Sciatic nerve (tissue), 2 donors: ENCODE measurements around the gene TTC27. TPM values are rescaled to one million over a fixed set of nuclear protein-coding genes. Genes with fewer than 3 reads are reported as not detected.
A peak's percentile ranks its signal among the peaks of the same experiment; 100 is the strongest.
"Not testable (repeated sequence)": the region's sequence is repeated elsewhere in the genome, so short reads cannot be mapped to it uniquely, and the experiment has no call there.

ENCODE experiments used
- ATAC-seq: fragments of 200-7000 bp; cut with Tn5 transposase; one replicate; pipeline ENCODE4 v1.9.1; 2020; ENCODE audit warnings: mild to moderate bottlenecking, moderate library complexity
- DNase-seq: peaks from one replicate; pipeline ENCODE4 v3.0.0-alpha.2; 2020; ENCODE audit warnings: low spot score
- intact Hi-C: fragments of 100-400 bp; cut with DNase I; formaldehyde crosslinking; loops from one replicate; pipeline ENCODE4 v1.14.2; 2022
- total RNA-seq: library from RNA; stranded (reverse); fragmentation: NEBNext Ultra II Directional; extraction: Animal tissue kit (Norgen Biotek cat#: 25700); gene quantifications from one replicate; pipeline ENCODE4 v1.2.1, GENCODE V29; 2021
- donor health status: DM: no; HTN: no; CAD: no.
- donor health status: DM: no; HTN: no; CAD: no.

TTC27 gene
- total RNA-seq, 1 donor from 2014 or later, result 19.0 TPM

- DNase-seq, result no peak
- intact Hi-C loops, result no loop called here
- ATAC-seq, result no peak
Measured at GRCh38 chr2:32715391-32715841, 87.6 kb downstream of the TTC27 start.

- intact Hi-C loops, result no loop called here
- ATAC-seq (no peak), DNase-seq (no peak)
Measured at GRCh38 chr2:32715981-32716380, 88.1 kb downstream of the TTC27 start.

GRCh38 chr2:32716598-32716997 is 88.7 kb downstream of the TTC27 start:
- no peak for ATAC-seq
- intact Hi-C loops, result no loop called here
- no peak for DNase-seq

- DNase-seq (no peak), ATAC-seq (no peak)
- intact Hi-C loops, result no loop called here
Measured at GRCh38 chr2:32718752-32719151, 90.9 kb downstream of the TTC27 start.

GRCh38 chr2:32719430-32719829 is 91.6 kb downstream of the TTC27 start:
- DNase-seq (no peak), ATAC-seq (no peak)
- intact Hi-C loops, result no loop called here

- DNase-seq, result no peak
- intact Hi-C loops, result no loop called here
- peak; percentile 83 for ATAC-seq
Measured at GRCh38 chr2:32719933-32720716, 92.3 kb downstream of the TTC27 start.

- no peak for ATAC-seq
- no peak for DNase-seq
- intact Hi-C loops, result no loop called here
Measured at GRCh38 chr2:32720771-32721170, 92.9 kb downstream of the TTC27 start.

- DNase-seq, result no peak
- intact Hi-C loops, result no loop called here
- ATAC-seq, result no peak
Measured at GRCh38 chr2:32721376-32721775, 93.5 kb downstream of the TTC27 start.

GRCh38 chr2:32723467-32724079 is 95.7 kb downstream of the TTC27 start:
- no peak for DNase-seq
- no peak for ATAC-seq
- intact Hi-C loops, result no loop called here

GRCh38 chr2:32726678-32727077 is 98.8 kb downstream of the TTC27 start:
- DNase-seq, ATAC-seq, intact Hi-C loops: not testable (repeated sequence)

- intact Hi-C loops, result no loop called here
- ATAC-seq, result no peak
- no peak for DNase-seq
Measured at GRCh38 chr2:32727157-32727556, 99.3 kb downstream of the TTC27 start.

GRCh38 chr2:32730958-32731357 is 103.1 kb downstream of the TTC27 start:
- ATAC-seq, DNase-seq, intact Hi-C loops: not testable (repeated sequence)

GRCh38 chr2:32732120-32732519 is 104.3 kb downstream of the TTC27 start:
- ATAC-seq (no peak), DNase-seq (no peak)
- intact Hi-C loops, result no loop called here

- intact Hi-C loops, result no loop called here
- no peak for ATAC-seq
- DNase-seq, result no peak
Measured at GRCh38 chr2:32732912-32733472, 105.1 kb downstream of the TTC27 start.

- ATAC-seq, result no peak
- intact Hi-C loops, result no loop called here
- no peak for DNase-seq
Measured at GRCh38 chr2:32735348-32735747, 107.5 kb downstream of the TTC27 start.

- intact Hi-C loops, result no loop called here
- DNase-seq (no peak), ATAC-seq (no peak)
Measured at GRCh38 chr2:32738939-32739338, 111.1 kb downstream of the TTC27 start.

- ATAC-seq, result no peak
- intact Hi-C loops, result no loop called here
- DNase-seq, result no peak
Measured at GRCh38 chr2:32739664-32740063, 111.8 kb downstream of the TTC27 start.

- no peak for DNase-seq
- no peak for ATAC-seq
- intact Hi-C loops, result no loop called here
Measured at GRCh38 chr2:32741575-32741974, 113.7 kb downstream of the TTC27 start.

GRCh38 chr2:32742376-32742775 is 114.5 kb downstream of the TTC27 start:
- no peak for DNase-seq
- intact Hi-C loops, result no loop called here
- no peak for ATAC-seq

GRCh38 chr2:32743480-32744236 is 115.8 kb downstream of the TTC27 start:
- intact Hi-C loops, result no loop called here
- ATAC-seq (no peak), DNase-seq (no peak)
